Peyer's patch (tissue), 4 donors: Measurements from ENCODE around the gene LMTK2.

ENCODE experiments used
- CTCF ChIP-seq, 6 experiments: fragments of 450-650 bp in 4 of 6; fragments of 200-600 bp in 2 of 6; sonication (generic) in 1 of 6; IDR thresholded peaks; one replicate each; pipeline ENCODE4 v1.5.1; 2017 to 2019; ENCODE audit warnings: antibody characterized with exemption in 6 of 6, mild to moderate bottlenecking in 3 of 6, moderate library complexity in 1 of 6
- POLR2A ChIP-seq, 2 donors: fragments of 450-650 bp; IDR thresholded peaks; one replicate each; pipeline ENCODE4 v1.5.1; 2017; ENCODE audit warnings: antibody characterized with exemption in 2 of 2, mild to moderate bottlenecking in 2 of 2, moderate library complexity in 2 of 2

DNA sequence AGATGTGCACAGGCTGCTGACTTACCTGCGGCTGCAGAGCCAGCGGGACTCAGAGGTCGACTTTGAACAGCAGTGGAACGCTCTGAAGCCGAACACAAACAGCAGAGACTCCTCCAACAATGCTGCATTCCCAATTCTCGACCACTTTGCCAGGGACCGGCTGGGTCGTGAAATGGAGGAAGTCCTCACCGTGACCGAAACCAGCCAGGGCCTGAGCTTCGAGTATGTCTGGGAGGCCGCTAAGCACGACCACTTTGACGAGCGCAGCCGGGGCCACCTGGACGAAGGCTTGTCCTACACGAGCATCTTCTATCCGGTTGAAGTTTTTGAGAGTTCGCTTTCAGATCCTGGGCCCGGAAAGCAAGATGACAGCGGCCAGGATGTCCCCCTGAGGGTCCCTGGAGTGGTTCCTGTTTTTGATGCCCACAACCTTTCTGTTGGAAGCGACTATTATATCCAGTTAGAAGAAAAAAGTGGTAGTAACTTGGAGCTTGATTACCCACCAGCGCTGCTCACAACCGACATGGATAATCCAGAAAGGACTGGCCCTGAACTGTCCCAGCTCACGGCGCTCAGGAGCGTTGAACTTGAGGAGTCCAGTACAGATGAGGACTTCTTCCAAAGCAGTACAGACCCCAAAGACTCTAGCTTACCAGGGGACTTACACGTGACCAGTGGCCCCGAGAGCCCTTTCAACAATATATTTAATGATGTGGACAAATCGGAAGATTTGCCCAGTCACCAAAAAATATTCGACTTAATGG lies 85.2 kb downstream of the LMTK2 start:
- TF ChIP-seq CTCF (IDR thresholded peaks at IDR 0.05) (no peak), POLR2A (IDR thresholded peaks at IDR 0.05) (no peak)
